ENCODE measurements around the gene TCP11. TPM values are rescaled to one million over a fixed set of nuclear protein-coding genes. Genes with fewer than 3 reads are reported as not detected.
A peak's percentile ranks its signal among the peaks of the same experiment; 100 is the strongest.

The TCP11 gene
- total RNA-seq, 1 donor from 2014 or later, result not detected

GRCh38 chr6:35085359-35086281 lies 55.5 kb downstream of the TCP11 start:
- TF ChIP-seq POLR2AphosphoS5 (IDR thresholded peaks at IDR 0.05; ENCODE audit: insufficient read depth in 1 of 2, low read depth in 1 of 2) (no peak), POLR2A (IDR thresholded peaks at IDR 0.05) (no peak), CTCF (IDR thresholded peaks at IDR 0.05) (no peak)
- DNase-seq (ENCODE audit: extremely low spot score in 2 of 2), result peak in 1 of 2 donors; percentile 58
- H3K4me1 ChIP-seq, result peaks cover 16% of the 10 kb centered on the region
- H3K36me3 ChIP-seq, result peaks cover 4 to 66% of the 10 kb centered on the region in 2 donors
- no peaks in the 10 kb centered on the region for H3K27me3 ChIP-seq
- intact Hi-C loops (cut with DNase I), result no loop called here
- no peaks in the 10 kb centered on the region for H3K9me3 ChIP-seq
- H3K4me3 ChIP-seq, result no peak overlapping the region
- H3K27ac ChIP-seq, result no peak overlapping the region

GRCh38 chr6:35084511-35085203 lies 56.5 kb downstream of the TCP11 start:
- Histone ChIP-seq H3K4me3 (no peak overlapping the region), H3K27ac (no peak overlapping the region), H3K36me3 (peaks cover 4 to 71% of the 10 kb centered on the region in 2 donors), H3K9me3 (no peaks in the 10 kb centered on the region), H3K4me1 (peaks cover 16% of the 10 kb centered on the region), H3K27me3 (no peaks in the 10 kb centered on the region)
- no peak for TF ChIP-seq POLR2A (IDR thresholded peaks at IDR 0.05)
- no peak for TF ChIP-seq CTCF (IDR thresholded peaks at IDR 0.05)
- no peak for TF ChIP-seq POLR2AphosphoS5 (IDR thresholded peaks at IDR 0.05; ENCODE audit: insufficient read depth in 1 of 2, low read depth in 1 of 2)
- peak in 1 of 2 donors; percentile 81 for DNase-seq (ENCODE audit: extremely low spot score in 2 of 2)
- intact Hi-C loops (cut with DNase I), result no loop called here

- no peak overlapping the region for H3K27ac ChIP-seq
- intact Hi-C loops (cut with DNase I), result no loop called here
- no peak for DNase-seq (ENCODE audit: extremely low spot score in 2 of 2)
- peaks cover 16% of the 10 kb centered on the region for H3K4me1 ChIP-seq
- no peak overlapping the region for H3K4me3 ChIP-seq
- peaks cover 4 to 76% of the 10 kb centered on the region in 2 donors for H3K36me3 ChIP-seq
- no peaks in the 10 kb centered on the region for H3K9me3 ChIP-seq
- H3K27me3 ChIP-seq, result no peaks in the 10 kb centered on the region
- no peak for TF ChIP-seq POLR2A (IDR thresholded peaks at IDR 0.05)
- no peak for TF ChIP-seq POLR2AphosphoS5 (IDR thresholded peaks at IDR 0.05; ENCODE audit: insufficient read depth in 1 of 2, low read depth in 1 of 2)
- TF ChIP-seq CTCF (IDR thresholded peaks at IDR 0.05), result no peak
These were observed 57.1 kb downstream of the TCP11 start for GRCh38 chr6:35084041-35084491.

- peaks cover 4 to 81% of the 10 kb centered on the region in 2 donors for H3K36me3 ChIP-seq
- no peak for DNase-seq (ENCODE audit: extremely low spot score in 2 of 2)
These were observed 57.6 kb downstream of the TCP11 start for GRCh38 chr6:35083507-35083906.

More at GRCh38 chr6:35083507-35083906, 57.6 kb downstream of the TCP11 start:
- Histone ChIP-seq H3K4me1 (peaks cover 16% of the 10 kb centered on the region), H3K4me3 (no peak overlapping the region), H3K9me3 (no peaks in the 10 kb centered on the region), H3K27me3 (no peaks in the 10 kb centered on the region), H3K27ac (no peak overlapping the region)
- TF ChIP-seq CTCF (IDR thresholded peaks at IDR 0.05) (no peak), POLR2A (IDR thresholded peaks at IDR 0.05) (no peak), POLR2AphosphoS5 (IDR thresholded peaks at IDR 0.05; ENCODE audit: insufficient read depth in 1 of 2, low read depth in 1 of 2) (no peak)
- intact Hi-C loops (cut with DNase I), result no loop called here

All from vagina (tissue), 2 donors.